DOHH2 (cell line): Measurements from ENCODE around the gene BRAP.

Experiments used
- CTCF ChIP-seq: fragments of 200-600 bp; sonication (generic); IDR thresholded peaks from one replicate; pipeline ENCODE4 v1.5.1; 2014; ENCODE audit warnings: antibody characterized with exemption, mild to moderate bottlenecking, low read depth, low read length; ENCODE audit not compliant: poor library complexity, severe bottlenecking
- EZH2phosphoT487 ChIP-seq: fragments of 200-600 bp; sonication (generic); IDR thresholded peaks from 2 replicates; pipeline ENCODE4 v1.6.1; 2017; ENCODE audit warnings: borderline replicate concordance, mild to moderate bottlenecking, antibody characterized with exemption, low read length, moderate library complexity, mixed read lengths

GRCh38 chr12:111687952-111688351 lies 2.2 kb upstream of the BRAP start:
- TF ChIP-seq CTCF: no peak
- TF ChIP-seq EZH2phosphoT487: no peak
